Effector memory CD8-positive, alpha-beta T cell (primary cell): ENCODE data around the gene NGEF.
A peak's percentile ranks its signal among the peaks of the same experiment; 100 is the strongest.

Source experiments
- ATAC-seq: fragments of 150-1000 bp; cut with Tn5 transposase; replicated peaks from 2 replicates; pipeline ENCODE4 v1.10.0; 2021; ENCODE audit warnings: mild to moderate bottlenecking, moderate library complexity
- DNase-seq, 3 experiments: peaks; one replicate each; pipeline ENCODE4 v3.0.0; 2021
- H3K27ac Mint-ChIP-seq, 2 donors: one replicate each; pipeline ENCODE4 v1.8.0; 2022; ENCODE audit warnings: mild to moderate bottlenecking in 2 of 2, mixed read lengths in 2 of 2, moderate library complexity in 2 of 2
- H3K27me3 Mint-ChIP-seq, 2 donors: one replicate each; pipeline ENCODE4 v1.8.0; 2022; ENCODE audit warnings: mixed read lengths in 2 of 2
- H3K36me3 Mint-ChIP-seq: one replicate; pipeline ENCODE4 v1.8.0; 2022; ENCODE audit warnings: mild to moderate bottlenecking, moderate library complexity, mixed read lengths; ENCODE audit not compliant: insufficient read depth
- H3K4me1 Mint-ChIP-seq, 2 donors: one replicate each; pipeline ENCODE4 v1.8.0; 2022; ENCODE audit warnings: low read depth in 2 of 2, mixed read lengths in 2 of 2
- H3K4me3 Mint-ChIP-seq, 2 donors: one replicate each; pipeline ENCODE4 v1.8.0; 2022; ENCODE audit warnings: mild to moderate bottlenecking in 2 of 2, mixed read lengths in 2 of 2, moderate library complexity in 2 of 2
- H3K9me3 Mint-ChIP-seq, 2 donors: one replicate each; pipeline ENCODE4 v1.8.0; 2022; ENCODE audit warnings: mixed read lengths in 2 of 2

NGEF gene

GRCh38 chr2:232885264-232885961 is 127.6 kb downstream of the NGEF start:
- DNase-seq (no peak), ATAC-seq (no peak)
- Mint-ChIP-seq H3K9me3 (no peaks in the 10 kb centered on the region), H3K4me1 (peaks cover 0 to 2% of the 10 kb centered on the region in 2 donors), H3K27me3 (peaks cover 4 to 22% of the 10 kb centered on the region in 2 donors), H3K4me3 (no peak overlapping the region), H3K27ac (no peak overlapping the region), H3K36me3 (no peaks in the 10 kb centered on the region)

GRCh38 chr2:232884549-232885263 is 128.3 kb downstream of the NGEF start:
- no peak overlapping the region for H3K4me3 Mint-ChIP-seq
- ATAC-seq (no peak), DNase-seq (no peak)
- H3K4me1 Mint-ChIP-seq = peaks cover 0 to 2% of the 10 kb centered on the region in 2 donors
- H3K9me3 Mint-ChIP-seq = no peaks in the 10 kb centered on the region
- H3K36me3 Mint-ChIP-seq = no peaks in the 10 kb centered on the region
- H3K27me3 Mint-ChIP-seq = peaks cover 0 to 15% of the 10 kb centered on the region in 2 donors
- H3K27ac Mint-ChIP-seq = no peak overlapping the region

GRCh38 chr2:232884001-232884421 is 129.0 kb downstream of the NGEF start:
- Mint-ChIP-seq H3K27ac (no peak overlapping the region), H3K9me3 (no peaks in the 10 kb centered on the region), H3K36me3 (no peaks in the 10 kb centered on the region), H3K4me3 (no peak overlapping the region), H3K4me1 (peaks cover 0 to 2% of the 10 kb centered on the region in 2 donors), H3K27me3 (peaks cover 0 to 10% of the 10 kb centered on the region in 2 donors)
- ATAC-seq (no peak), DNase-seq (no peak)

- no peaks in the 10 kb centered on the region for H3K9me3 Mint-ChIP-seq
- no peak overlapping the region for H3K27ac Mint-ChIP-seq
- DNase-seq = no peak
- no peak overlapping the region for H3K4me3 Mint-ChIP-seq
- ATAC-seq = no peak
- H3K27me3 Mint-ChIP-seq = peaks cover 0 to 11% of the 10 kb centered on the region in 2 donors
- H3K4me1 Mint-ChIP-seq = no peaks in the 10 kb centered on the region
- no peaks in the 10 kb centered on the region for H3K36me3 Mint-ChIP-seq
Measured at GRCh38 chr2:232883116-232883721, 129.8 kb downstream of the NGEF start.

- no peaks in the 10 kb centered on the region for H3K9me3 Mint-ChIP-seq
- ATAC-seq (no peak), DNase-seq (no peak)
- no peaks in the 10 kb centered on the region for H3K36me3 Mint-ChIP-seq
- H3K4me1 Mint-ChIP-seq = no peaks in the 10 kb centered on the region
- peaks cover 0 to 17% of the 10 kb centered on the region in 2 donors for H3K27me3 Mint-ChIP-seq
- H3K27ac Mint-ChIP-seq = no peak overlapping the region
- no peak overlapping the region for H3K4me3 Mint-ChIP-seq
Measured at GRCh38 chr2:232882505-232883115, 130.4 kb downstream of the NGEF start.

GRCh38 chr2:232882085-232882484 is 131.0 kb downstream of the NGEF start:
- Mint-ChIP-seq H3K4me1 (no peaks in the 10 kb centered on the region), H3K4me3 (no peak overlapping the region), H3K9me3 (no peaks in the 10 kb centered on the region), H3K27ac (no peak overlapping the region), H3K27me3 (peaks cover 0 to 22% of the 10 kb centered on the region in 2 donors), H3K36me3 (no peaks in the 10 kb centered on the region)
- DNase-seq (no peak), ATAC-seq (no peak)

- Mint-ChIP-seq H3K4me1 (no peaks in the 10 kb centered on the region), H3K27ac (no peak overlapping the region), H3K9me3 (no peaks in the 10 kb centered on the region), H3K4me3 (no peak overlapping the region), H3K27me3 (peaks cover 0 to 23% of the 10 kb centered on the region in 2 donors), H3K36me3 (no peaks in the 10 kb centered on the region)
- no peak for DNase-seq
- no peak for ATAC-seq
Measured at GRCh38 chr2:232880764-232881351, 132.2 kb downstream of the NGEF start.

- no peak overlapping the region for H3K27ac Mint-ChIP-seq
- no peak overlapping the region for H3K4me3 Mint-ChIP-seq
- ATAC-seq (no peak), DNase-seq (no peak)
- H3K36me3 Mint-ChIP-seq = no peaks in the 10 kb centered on the region
- H3K4me1 Mint-ChIP-seq = peaks cover 8% of the 10 kb centered on the region in 2 donors
- no peaks in the 10 kb centered on the region for H3K9me3 Mint-ChIP-seq
- peaks cover 9 to 33% of the 10 kb centered on the region in 2 donors for H3K27me3 Mint-ChIP-seq
Measured at GRCh38 chr2:232879618-232880494, 133.2 kb downstream of the NGEF start.

- no peak for DNase-seq
- no peaks in the 10 kb centered on the region for H3K9me3 Mint-ChIP-seq
- H3K27ac Mint-ChIP-seq = no peak overlapping the region
- ATAC-seq = no peak
- H3K4me1 Mint-ChIP-seq = peaks cover 8% of the 10 kb centered on the region in 2 donors
- H3K27me3 Mint-ChIP-seq = peaks cover 15 to 38% of the 10 kb centered on the region in 2 donors
- H3K36me3 Mint-ChIP-seq = no peaks in the 10 kb centered on the region
- peak overlapping the region; percentile 10 to 35 for H3K4me3 Mint-ChIP-seq
Measured at GRCh38 chr2:232878855-232879617, 134.0 kb downstream of the NGEF start.

GRCh38 chr2:232877940-232878511 is 135.0 kb downstream of the NGEF start:
- Mint-ChIP-seq H3K36me3 (no peaks in the 10 kb centered on the region), H3K4me3 (peak overlapping the region; percentile 35 to 57), H3K27ac (no peak overlapping the region), H3K4me1 (peaks cover 8% of the 10 kb centered on the region in 2 donors), H3K27me3 (peaks cover 16 to 35% of the 10 kb centered on the region in 2 donors), H3K9me3 (no peaks in the 10 kb centered on the region)
- no peak for ATAC-seq
- DNase-seq = no peak

GRCh38 chr2:232876978-232877441 is 136.0 kb downstream of the NGEF start:
- ATAC-seq = no peak
- Mint-ChIP-seq H3K4me1 (peaks cover 8% of the 10 kb centered on the region in 2 donors), H3K4me3 (peak overlapping the region; percentile 33 to 57), H3K36me3 (no peaks in the 10 kb centered on the region), H3K27ac (no peak overlapping the region), H3K27me3 (peaks cover 16 to 43% of the 10 kb centered on the region in 2 donors), H3K9me3 (no peaks in the 10 kb centered on the region)
- no peak for DNase-seq
